Medulla oblongata (tissue), 1 donor: ENCODE measurements around the gene BLACAT1.

Source experiments
- DNase-seq: peaks from one replicate; pipeline ENCODE4 v3.0.0-alpha.2; 2015; ENCODE audit errors: extremely low spot score

The BLACAT1 gene

GRCh38 chr1:205456868-205457745, 1.3 kb upstream of the BLACAT1 start:
- no peak for DNase-seq

DNA sequence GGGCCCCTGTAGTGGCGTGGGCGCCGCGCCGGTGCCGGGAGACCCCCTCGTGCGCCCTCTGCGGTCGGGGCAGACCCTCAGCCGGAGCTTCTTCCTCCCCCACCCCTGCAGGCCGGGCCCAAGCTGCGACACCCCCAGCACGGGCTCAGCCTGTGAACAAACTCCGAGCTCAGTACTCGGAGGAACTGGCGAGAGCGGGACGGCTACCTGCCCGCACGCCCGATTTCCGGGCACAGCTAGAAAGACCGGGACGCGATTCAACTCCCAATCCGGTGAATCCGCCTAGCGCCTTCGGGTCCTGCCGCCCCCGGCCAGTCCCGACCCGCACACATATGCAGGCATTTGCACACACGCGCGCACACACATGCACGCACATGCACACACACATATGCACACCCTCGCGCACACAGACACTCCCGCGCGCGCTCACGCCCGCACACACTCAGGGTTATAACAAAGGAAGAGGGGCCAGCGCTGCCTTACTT, 580 bp upstream of the BLACAT1 start:
- DNase-seq = no peak

DNA sequence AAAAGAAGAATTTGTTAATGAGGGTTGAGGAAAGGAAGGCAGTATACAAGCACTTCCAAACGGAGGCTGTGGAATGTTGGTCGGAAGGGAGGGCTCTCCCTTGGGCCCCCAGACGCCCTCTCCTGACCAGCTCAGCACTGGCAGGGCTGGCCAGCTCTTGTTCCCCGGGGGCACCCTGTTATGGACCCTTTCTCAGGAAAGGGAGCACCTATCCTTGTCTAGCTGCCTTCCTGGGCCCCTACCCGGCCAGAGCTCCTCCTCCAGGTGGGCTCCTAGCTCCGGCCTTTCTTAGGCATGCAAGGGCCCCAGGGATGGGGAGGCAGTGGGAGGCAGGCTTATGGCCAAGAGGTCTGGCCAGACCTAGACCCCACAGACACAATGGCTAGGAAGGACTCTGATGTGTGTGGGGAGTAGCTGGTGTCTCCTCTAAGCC, 926 bp downstream of the BLACAT1 start:
- DNase-seq = no peak

GRCh38 chr1:205453466-205453865, 2.4 kb downstream of the BLACAT1 start:
- DNase-seq = no peak

DNA sequence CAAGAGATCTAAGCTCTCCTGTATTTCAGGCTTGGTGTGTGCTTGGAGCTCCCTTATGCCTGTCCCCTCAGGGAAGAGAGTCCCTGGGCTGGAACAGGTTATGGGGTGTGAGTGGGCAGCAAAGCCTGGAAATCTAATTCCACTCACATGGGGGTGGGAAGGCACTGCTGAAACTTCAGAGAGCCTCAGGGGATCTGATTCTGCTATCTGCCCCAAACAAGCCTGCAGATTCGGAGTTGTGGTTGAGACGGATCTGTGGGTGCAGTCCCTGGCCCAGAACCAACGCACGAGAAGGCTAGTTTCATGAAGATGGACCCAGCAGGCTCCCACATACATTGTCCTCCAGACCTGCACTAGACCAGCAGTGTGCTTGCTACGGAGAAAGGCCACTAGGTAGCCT, 2.9 kb downstream of the BLACAT1 start:
- no peak for DNase-seq

DNA sequence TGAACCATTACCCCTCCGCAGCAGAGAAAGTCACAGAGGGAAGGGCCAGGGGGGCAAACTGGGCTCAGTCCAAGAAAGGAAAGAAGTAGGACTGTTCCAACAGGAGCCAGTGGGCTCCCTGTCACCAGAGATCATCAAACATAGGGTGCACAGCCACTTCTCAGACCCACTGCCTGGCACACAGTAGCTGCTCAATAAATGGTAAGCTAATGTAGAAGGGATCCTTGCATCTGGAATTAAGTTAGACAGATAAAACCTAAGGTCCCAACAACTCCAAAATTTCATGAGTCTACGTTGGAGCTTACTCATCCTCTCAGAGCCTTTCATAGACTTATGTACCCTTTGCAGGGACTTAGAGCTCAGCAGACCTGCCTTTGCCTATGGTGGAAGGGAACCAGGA, 3.5 kb downstream of the BLACAT1 start:
- no peak for DNase-seq

DNA sequence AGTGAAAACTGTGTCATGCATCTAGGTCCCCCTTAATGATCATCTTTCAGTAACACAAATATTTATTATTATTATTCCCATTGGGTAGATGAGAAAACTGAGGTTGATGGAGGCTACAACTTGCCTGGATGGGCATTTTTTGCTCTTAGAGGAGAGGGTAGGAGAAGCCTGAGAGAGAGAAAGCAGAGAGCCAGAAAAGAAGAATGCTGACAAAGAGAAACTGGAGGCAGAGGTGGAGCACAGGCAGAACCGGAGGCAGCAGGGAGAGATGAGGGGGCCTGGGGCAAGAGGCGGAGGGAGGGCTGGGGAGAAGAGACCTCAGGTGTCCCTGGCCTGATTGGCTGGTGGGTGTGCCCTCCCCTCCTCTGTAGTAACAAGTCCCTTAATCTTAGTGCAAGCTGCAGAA, 4.1 kb downstream of the BLACAT1 start:
- DNase-seq = no peak

- no peak for DNase-seq
Measured at GRCh38 chr1:205451202-205451601, 4.6 kb downstream of the BLACAT1 start.

- no peak for DNase-seq
Measured at GRCh38 chr1:205450448-205450847, 5.4 kb downstream of the BLACAT1 start.

GRCh38 chr1:205449750-205450443, 5.9 kb downstream of the BLACAT1 start:
- no peak for DNase-seq

DNA sequence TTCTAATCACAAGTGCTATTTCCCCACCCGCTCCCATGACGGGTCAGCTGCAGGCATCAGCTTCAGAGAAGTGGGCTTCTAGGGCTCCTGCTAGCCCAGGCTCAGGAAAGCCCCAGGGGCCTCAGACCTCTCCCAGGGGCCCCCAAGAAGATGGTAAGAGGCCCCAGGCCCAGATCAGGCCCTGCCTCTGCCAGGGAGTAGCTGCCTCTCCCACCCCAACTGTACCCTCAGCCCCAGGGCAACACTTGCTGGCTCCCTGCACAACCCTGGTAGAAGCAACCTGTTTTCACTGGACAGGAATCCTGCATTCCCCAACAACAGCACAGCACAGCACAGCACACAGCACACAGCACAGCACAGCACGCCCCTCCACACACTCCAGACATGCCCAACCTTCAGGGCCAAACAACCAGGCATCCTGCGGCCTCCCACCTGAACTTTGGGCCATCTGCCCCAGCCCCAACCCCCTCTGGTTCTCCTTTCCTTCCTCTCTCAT, 6.5 kb downstream of the BLACAT1 start:
- DNase-seq = no peak

DNA sequence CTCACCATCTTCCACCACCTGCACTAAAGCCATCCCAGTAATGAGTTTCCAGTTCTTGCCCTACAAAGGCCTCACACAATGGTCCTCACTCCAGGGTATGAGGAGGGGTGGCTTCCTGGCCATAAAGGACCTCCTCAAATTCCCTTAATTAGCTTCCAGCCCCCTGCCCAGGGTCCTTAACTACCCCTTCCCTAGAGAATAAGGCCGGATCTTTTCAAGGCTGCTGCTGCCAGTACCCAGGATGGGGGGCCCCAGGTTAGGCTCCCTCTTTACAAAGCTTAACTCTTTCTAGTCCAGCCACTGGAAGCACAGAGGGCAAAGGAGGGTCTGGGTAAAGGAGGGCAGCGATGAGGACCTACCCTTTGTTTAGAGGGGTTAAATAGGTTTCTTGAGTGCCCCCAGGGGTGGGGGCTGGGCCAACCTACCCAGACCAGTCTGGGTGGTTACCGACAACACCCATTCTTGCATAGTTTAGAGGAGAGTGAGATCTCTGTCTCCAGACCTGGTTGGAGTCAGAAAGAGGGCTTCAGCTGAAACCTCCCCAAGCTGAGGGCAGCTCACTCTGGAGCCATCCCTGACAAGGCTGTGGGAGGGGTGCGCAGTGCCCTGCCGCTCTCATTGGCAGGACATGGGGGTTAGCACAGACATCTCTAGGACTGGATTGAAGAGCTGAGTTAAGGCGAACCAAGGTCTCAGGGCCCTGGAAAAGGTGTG, 7.1 kb downstream of the BLACAT1 start:
- DNase-seq = no peak

- no peak for DNase-seq
Measured at GRCh38 chr1:205447457-205448341, 8.1 kb downstream of the BLACAT1 start.

- no peak for DNase-seq
Measured at GRCh38 chr1:205446828-205447227, 9.0 kb downstream of the BLACAT1 start.

- no peak for DNase-seq
Measured at GRCh38 chr1:205445646-205445935, 10.3 kb downstream of the BLACAT1 start.

DNA sequence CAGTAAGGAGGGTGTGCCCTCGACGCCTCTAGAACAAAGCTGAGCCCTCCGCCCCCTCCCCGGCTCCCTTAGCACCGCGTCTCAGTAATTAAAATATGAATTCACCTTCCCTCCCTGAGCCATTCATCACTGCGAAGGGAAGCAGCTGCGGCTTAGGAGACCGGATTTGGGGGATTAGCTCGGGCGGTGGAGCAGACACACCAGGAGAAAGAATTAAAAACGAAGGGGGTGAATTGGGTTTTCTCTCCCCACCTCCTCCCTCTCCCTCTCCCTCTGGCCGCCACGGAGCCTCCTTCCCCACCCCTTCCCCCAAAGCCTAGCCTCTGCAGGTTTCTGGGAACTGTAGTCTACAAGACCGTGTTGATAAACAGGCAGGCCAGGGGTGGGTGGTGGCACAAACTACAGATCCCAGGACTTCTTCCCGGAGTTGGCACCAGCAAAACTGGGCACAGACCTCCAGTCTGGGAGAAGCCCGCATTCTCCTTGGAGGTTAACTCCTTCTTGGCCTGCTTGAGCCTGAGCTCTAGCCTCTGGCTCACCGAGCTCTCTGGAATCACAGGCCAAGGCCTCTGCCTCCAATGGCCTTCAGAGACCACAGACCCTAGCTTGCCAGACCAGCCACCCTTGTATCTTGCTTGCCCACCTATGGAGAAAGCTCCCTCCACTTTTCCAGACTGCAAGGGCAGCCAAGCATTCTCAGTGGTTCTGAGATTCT, 10.8 kb downstream of the BLACAT1 start:
- peak; percentile 87 for DNase-seq

- no peak for DNase-seq
Measured at GRCh38 chr1:205444300-205444930, 11.4 kb downstream of the BLACAT1 start.

- DNase-seq = no peak
Measured at GRCh38 chr1:205443585-205444299, 12.1 kb downstream of the BLACAT1 start.

DNA sequence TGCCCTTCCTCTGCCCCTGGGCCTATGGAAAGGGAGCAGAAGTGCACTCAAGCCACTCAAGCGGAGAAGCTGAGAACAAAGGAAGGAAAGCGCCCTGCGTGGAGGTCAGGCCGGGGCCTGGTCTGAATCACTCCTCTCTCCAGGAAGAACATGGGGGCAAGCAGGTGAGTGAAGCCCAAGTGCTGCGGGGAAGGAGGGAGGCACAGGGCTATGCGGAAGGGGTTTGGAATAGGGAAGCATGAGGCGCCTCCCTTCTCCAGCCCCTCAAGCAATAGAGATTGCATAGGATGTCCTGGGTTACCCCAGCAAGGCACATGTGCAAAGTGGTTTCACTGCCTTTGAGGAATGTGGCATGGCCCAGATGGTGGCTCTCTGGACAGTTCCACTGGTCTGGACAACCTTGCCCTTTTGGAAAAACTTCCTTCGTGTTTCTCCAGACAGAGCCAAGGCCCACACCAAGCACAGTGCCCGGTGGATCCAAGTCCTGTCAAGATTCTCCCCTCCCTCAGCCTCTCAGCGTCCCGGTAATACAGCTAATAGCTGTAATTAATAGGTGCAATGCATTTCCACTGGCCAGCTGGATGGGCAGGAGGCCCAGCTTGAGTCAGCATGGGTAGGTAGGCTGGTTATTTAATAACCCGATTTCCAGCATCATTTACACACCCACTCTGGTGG, 13.7 kb downstream of the BLACAT1 start:
- no peak for DNase-seq
